CD4-positive, alpha-beta T cell (primary cell): ENCODE measurements around the gene CORIN. TPM values are rescaled to one million over a fixed set of nuclear protein-coding genes. Genes with fewer than 3 reads are reported as not detected.
A peak's percentile ranks its signal among the peaks of the same experiment; 100 is the strongest.

Experiments
- ATAC-seq: fragments of 200-7000 bp; cut with Tn5 transposase; one replicate; pipeline ENCODE4 v1.10.0; 2022; ENCODE audit warnings: mild to moderate bottlenecking; ENCODE audit not compliant: poor library complexity
- CTCF ChIA-PET: fragments of 350-600 bp; sonication (Branson Sonifier 250); formaldehyde crosslinking; loops from one replicate; lab custom pipeline; 2021; ENCODE audit warnings: antibody characterized with exemption, inconsistent platforms; lab: Charles Lee
- POLR2A ChIA-PET: fragments of 350-600 bp; sonication (Branson Sonifier 250); formaldehyde crosslinking; loops from one replicate; lab custom pipeline; 2021; ENCODE audit warnings: antibody characterized with exemption, inconsistent platforms; lab: Charles Lee
- DNase-seq, 14 experiments: peaks; one replicate each; pipeline ENCODE4 v3.0.0-alpha.2; 2013 to 2020; ENCODE audit warnings: mixed read lengths in 2 of 14
- H3K27ac ChIP-seq, 2 donors: one replicate each; pipeline versions ENCODE4 v1.5.1 to v1.7.0; 2013; ENCODE audit warnings: low read length in 2 of 2, low read depth in 1 of 2, mild to moderate bottlenecking in 1 of 2
- H3K27me3 ChIP-seq, 2 experiments: 1 replicate in 1 of 2; 2 replicates in 1 of 2; pipeline versions ENCODE4 v1.6.1 to v1.7.0; 2013; ENCODE audit warnings: low read length in 2 of 2, control low read depth in 1 of 2, mild to moderate bottlenecking in 1 of 2, moderate library complexity in 1 of 2; ENCODE audit not compliant: insufficient read depth in 2 of 2, control insufficient read depth in 1 of 2
- H3K36me3 ChIP-seq: one replicate; pipeline ENCODE4 v1.6.1; 2013; ENCODE audit warnings: low read length, control low read depth; ENCODE audit not compliant: insufficient read depth
- H3K4me1 ChIP-seq: one replicate; pipeline ENCODE4 v1.6.1; 2013; ENCODE audit warnings: low read length, control low read depth; ENCODE audit not compliant: insufficient read depth
- H3K4me3 ChIP-seq: one replicate; pipeline ENCODE4 v1.5.1; 2013; ENCODE audit warnings: mild to moderate bottlenecking, low read length, moderate library complexity
- H3K9me3 ChIP-seq, 2 experiments: 1 replicate in 1 of 2; 2 replicates in 1 of 2; pipeline versions ENCODE4 v1.6.1 to v1.7.0; 2013; ENCODE audit warnings: low read length in 2 of 2, mild to moderate bottlenecking in 2 of 2, control low read depth in 1 of 2, moderate library complexity in 1 of 2; ENCODE audit not compliant: control insufficient read depth in 1 of 2, insufficient read depth in 1 of 2
- H3K27ac Mint-ChIP-seq: one replicate; pipeline ENCODE4 v1.8.0; 2020; ENCODE audit warnings: mixed read lengths
- H3K27me3 Mint-ChIP-seq: one replicate; pipeline ENCODE4 v1.8.0; 2021; ENCODE audit warnings: mixed read lengths
- H3K36me3 Mint-ChIP-seq: one replicate; pipeline ENCODE4 v1.8.0; 2021; ENCODE audit warnings: low read depth, mixed read lengths
- H3K4me1 Mint-ChIP-seq: one replicate; pipeline ENCODE4 v1.8.0; 2021; ENCODE audit warnings: low read depth, mixed read lengths
- H3K4me3 Mint-ChIP-seq: one replicate; pipeline ENCODE4 v1.8.0; 2020; ENCODE audit warnings: mild to moderate bottlenecking, mixed read lengths
- H3K9me3 Mint-ChIP-seq: one replicate; pipeline ENCODE4 v1.8.0; 2020; ENCODE audit warnings: mixed read lengths
- intact Hi-C, 2 experiments: fragments of 100-400 bp; cut with DNase I in 1 of 2; cut with micrococcal nuclease in 1 of 2; formaldehyde crosslinking; loops; one replicate each; pipeline versions ENCODE4 v1.15.1 to v1.9.0; 2023 to 2025; cut with DNase I, micrococcal nuclease
- total RNA-seq, 174 experiments: library from RNA in 2 of 174; stranded (reverse) in 2 of 174; gene quantifications; one replicate each; pipeline ENCODE4 v1.2.3 and lab custom pipeline; 2021 to 2026
- TF ChIP-seq, protein P1 (sequence below): fragments of 200-600 bp; IDR thresholded peaks from one replicate; pipeline ENCODE4 v1.8.0; 2022; ENCODE audit warnings: antibody characterized with exemption, mild to moderate bottlenecking

Gene CORIN
- total RNA-seq, 2 experiments from 2014 or later: 0.14 TPM; not detected in 1

DNA sequence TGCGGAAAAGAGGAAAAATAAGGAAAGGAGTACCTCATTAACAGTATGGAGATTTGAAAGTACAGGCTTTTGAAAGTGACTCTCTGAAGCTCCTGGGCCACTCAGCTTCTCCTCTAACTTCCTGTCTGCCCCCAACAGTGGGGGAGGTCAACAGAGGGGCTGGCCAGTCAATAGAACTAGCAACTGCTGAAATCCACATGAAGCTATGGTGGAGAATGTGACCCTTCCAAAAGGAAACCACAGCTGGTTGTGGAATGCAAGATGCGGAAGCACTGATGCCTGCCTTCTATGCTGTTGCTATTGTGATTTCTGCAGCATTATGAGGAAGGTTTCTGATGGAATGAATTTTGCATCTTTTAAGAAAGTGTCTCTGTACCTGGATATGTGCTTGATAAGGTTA, 2.4 kb downstream of the CORIN start:
- ChIA-PET CTCF (no interaction called here), POLR2A (no interaction called here)
- TF ChIP-seq, protein P1, sequence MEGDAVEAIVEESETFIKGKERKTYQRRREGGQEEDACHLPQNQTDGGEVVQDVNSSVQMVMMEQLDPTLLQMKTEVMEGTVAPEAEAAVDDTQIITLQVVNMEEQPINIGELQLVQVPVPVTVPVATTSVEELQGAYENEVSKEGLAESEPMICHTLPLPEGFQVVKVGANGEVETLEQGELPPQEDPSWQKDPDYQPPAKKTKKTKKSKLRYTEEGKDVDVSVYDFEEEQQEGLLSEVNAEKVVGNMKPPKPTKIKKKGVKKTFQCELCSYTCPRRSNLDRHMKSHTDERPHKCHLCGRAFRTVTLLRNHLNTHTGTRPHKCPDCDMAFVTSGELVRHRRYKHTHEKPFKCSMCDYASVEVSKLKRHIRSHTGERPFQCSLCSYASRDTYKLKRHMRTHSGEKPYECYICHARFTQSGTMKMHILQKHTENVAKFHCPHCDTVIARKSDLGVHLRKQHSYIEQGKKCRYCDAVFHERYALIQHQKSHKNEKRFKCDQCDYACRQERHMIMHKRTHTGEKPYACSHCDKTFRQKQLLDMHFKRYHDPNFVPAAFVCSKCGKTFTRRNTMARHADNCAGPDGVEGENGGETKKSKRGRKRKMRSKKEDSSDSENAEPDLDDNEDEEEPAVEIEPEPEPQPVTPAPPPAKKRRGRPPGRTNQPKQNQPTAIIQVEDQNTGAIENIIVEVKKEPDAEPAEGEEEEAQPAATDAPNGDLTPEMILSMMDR: no peak
- no peak for ATAC-seq
- no peak for DNase-seq
- Mint-ChIP-seq H3K4me1 (peaks cover 37% of the 10 kb centered on the region), H3K27me3 (peaks cover 11% of the 10 kb centered on the region), H3K4me3 (peak overlapping the region; percentile 91), H3K9me3 (no peaks in the 10 kb centered on the region), H3K36me3 (no peaks in the 10 kb centered on the region), H3K27ac (no peak overlapping the region)
- Histone ChIP-seq H3K4me3 (no peak overlapping the region), H3K36me3 (no peaks in the 10 kb centered on the region), H3K9me3 (no peaks in the 10 kb centered on the region), H3K27ac (no peak overlapping the region), H3K27me3 (no peaks in the 10 kb centered on the region), H3K4me1 (peaks cover 36% of the 10 kb centered on the region)
- intact Hi-C loops: loop anchor here in 1 of 2 experiments (5.0 kb wide), 1 partner anchor 138 kb away; no protein-coding TSS in a partner anchor

DNA sequence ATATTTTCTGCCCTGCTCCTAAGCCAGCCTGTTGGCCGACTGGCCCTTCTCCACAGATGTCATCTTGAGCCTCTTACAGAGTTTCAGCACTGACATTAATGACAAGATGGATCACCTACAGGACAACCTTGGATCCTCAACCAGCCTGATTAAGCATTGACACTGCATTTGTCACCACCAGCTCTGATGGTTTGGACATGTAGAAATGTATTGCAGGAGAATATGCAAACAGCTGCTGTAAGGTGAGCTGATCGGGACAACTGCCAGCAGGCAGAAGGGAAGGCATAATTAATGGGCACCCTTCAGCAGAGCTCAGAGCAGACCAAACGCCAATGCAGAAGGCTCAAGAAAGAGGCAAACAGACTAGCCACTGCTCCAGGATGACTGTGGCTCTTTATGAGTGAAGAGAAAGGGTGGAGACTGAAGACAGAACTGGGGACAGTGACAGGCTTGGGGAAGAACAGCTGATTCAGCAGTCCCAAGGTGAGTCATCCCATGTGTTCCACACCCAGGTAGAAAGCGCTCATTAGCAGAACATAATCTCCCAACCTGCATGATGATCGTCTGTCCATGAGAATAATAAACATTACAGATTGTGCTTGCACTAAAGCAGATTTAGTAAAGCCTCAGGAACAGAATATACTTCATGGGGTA, 6.7 kb downstream of the CORIN start:
- Histone ChIP-seq H3K27me3 (no peaks in the 10 kb centered on the region), H3K9me3 (no peaks in the 10 kb centered on the region), H3K4me3 (no peak overlapping the region), H3K27ac (no peak overlapping the region), H3K4me1 (peaks cover 20% of the 10 kb centered on the region), H3K36me3 (no peaks in the 10 kb centered on the region)
- H3K27me3 Mint-ChIP-seq: peaks cover 16% of the 10 kb centered on the region
- H3K4me1 Mint-ChIP-seq: peaks cover 27% of the 10 kb centered on the region
- H3K27ac Mint-ChIP-seq: no peak overlapping the region
- H3K36me3 Mint-ChIP-seq: no peaks in the 10 kb centered on the region
- ChIA-PET CTCF (interaction anchor here (1.6 kb wide), 1 partner anchor 8 kb away, joined by 5 read pairs; no protein-coding TSS in a partner anchor), POLR2A (no interaction called here)
- TF ChIP-seq, protein P1: no peak
- intact Hi-C loops: no loop called here
- no peaks in the 10 kb centered on the region for H3K9me3 Mint-ChIP-seq
- no peak overlapping the region for H3K4me3 Mint-ChIP-seq
- DNase-seq (no peak), ATAC-seq (no peak)

DNA sequence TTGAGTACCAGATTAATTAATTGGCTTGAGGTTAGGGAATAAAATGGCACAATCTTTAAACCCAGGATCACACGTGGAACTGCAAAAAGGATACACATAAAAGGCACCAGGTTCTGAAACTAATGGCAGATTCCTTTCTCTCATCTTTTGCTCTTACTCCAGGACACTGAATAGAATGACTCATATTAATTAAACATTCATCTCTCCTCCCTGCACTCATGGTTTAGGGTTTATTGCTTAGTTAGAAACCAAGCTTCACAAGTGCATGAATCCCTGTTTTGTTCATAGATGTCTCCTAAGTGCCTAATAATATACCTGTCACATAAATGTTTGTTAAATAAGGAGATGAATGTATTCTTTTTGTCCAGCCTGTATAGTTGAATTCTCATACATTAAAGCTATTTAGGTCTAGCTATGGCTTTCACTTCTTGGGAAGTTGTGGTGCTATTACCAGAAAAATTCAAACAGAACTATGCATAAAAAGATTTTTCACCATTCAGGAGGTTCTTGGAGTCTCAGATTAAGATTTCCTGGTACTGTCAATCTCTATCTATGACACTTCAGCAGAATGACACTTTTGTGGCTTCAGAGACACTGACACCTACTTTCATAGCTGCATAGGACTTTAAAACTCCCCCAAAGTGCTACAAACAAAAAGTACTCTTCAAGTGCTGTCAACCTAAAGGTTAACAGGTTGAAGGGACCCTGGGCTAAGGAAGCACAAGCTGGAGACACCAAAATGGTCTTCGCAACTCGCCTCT, 7.4 kb downstream of the CORIN start:
- H3K4me3 ChIP-seq: no peak overlapping the region
- Mint-ChIP-seq H3K9me3 (no peaks in the 10 kb centered on the region), H3K36me3 (no peaks in the 10 kb centered on the region), H3K27ac (no peak overlapping the region), H3K4me1 (peaks cover 22% of the 10 kb centered on the region), H3K4me3 (no peak overlapping the region), H3K27me3 (peaks cover 16% of the 10 kb centered on the region)
- POLR2A ChIA-PET: no interaction called here
- CTCF ChIA-PET: interaction anchor here (1.6 kb wide), 1 partner anchor 9 kb away, joined by 5 read pairs; no protein-coding TSS in a partner anchor
- H3K27ac ChIP-seq: no peak overlapping the region
- H3K36me3 ChIP-seq: no peaks in the 10 kb centered on the region
- DNase-seq (no peak), ATAC-seq (no peak)
- H3K4me1 ChIP-seq: peaks cover 13% of the 10 kb centered on the region
- TF ChIP-seq, protein P1: no peak
- H3K9me3 ChIP-seq: no peaks in the 10 kb centered on the region
- H3K27me3 ChIP-seq: no peaks in the 10 kb centered on the region
- intact Hi-C loops: no loop called here
